HS-5 (cell line): ENCODE measurements around the gene PTGER3.
A peak's percentile ranks its signal among the peaks of the same experiment; 100 is the strongest.

ENCODE experiments used
- DNase-seq: peaks from one replicate; pipeline ENCODE4 v3.0.0-alpha.2; 2012; ENCODE audit warnings: low read depth

The PTGER3 gene

DNA sequence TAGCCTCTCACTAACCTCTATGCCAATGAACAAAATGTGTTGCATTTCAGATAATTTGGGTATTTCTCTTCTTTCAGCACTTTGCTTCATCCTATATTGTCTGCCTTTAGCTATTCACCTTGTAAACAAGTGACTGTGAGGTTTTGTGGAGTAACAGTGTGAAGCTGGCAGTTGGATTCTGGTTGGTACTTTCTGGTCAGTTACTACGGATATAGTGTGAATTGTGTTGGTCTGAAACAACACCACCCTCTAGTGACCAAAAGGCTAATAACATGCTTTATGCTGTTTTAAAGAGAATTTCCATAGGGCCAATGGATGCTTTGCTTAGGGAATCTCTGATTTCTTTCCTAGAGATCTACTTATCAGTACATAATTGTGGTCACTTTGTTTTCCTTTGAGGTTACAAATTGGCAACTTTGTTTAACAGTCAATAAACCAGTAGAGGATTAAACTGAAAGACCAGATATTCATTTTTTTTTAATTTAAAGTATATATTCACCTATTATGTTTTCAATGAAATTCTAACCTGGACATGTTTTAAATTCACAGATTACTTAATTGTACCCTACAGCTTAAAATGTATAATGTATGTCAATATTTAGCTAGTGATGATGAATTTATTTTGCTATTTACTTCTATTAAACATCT is 2.5 kb upstream of the PTGER3 start:
- peak; percentile 64 for DNase-seq

DNA sequence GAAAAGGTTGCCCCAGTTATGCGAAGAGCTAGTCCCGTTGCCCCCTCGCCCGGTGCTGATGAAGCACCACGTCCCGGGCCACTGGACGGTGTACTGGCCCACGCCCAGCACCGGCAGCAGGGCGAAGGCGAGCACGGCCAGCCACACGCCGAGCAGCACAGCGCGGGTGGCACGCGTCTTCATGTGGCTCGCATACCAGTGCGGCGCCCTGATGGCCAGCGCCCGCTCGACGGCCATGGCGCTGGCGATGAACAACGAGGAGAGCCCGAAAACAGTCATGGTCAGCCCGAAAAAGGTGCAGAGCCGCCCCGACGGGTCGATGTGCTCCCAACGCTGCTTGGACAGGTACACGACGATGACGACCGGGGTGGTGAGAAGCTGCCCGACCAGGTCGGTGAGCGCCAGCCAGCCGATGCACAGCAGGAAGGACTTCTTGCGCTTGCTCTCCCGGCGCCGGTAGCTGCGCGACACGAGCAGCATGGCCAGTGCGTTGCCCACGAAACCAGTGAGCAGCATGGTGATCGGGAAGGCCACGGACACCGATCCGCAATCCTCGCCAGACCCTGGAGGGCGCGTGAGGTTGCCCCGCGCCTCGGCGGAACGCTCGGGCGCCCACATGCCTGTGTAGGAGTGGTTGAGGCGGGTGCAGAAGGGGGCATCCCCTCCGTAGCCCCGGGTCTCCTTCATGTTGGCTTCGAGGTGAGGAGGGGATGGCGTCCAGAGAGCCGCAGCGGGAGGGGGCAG is 553 bp downstream of the PTGER3 start:
- no peak for DNase-seq

DNA sequence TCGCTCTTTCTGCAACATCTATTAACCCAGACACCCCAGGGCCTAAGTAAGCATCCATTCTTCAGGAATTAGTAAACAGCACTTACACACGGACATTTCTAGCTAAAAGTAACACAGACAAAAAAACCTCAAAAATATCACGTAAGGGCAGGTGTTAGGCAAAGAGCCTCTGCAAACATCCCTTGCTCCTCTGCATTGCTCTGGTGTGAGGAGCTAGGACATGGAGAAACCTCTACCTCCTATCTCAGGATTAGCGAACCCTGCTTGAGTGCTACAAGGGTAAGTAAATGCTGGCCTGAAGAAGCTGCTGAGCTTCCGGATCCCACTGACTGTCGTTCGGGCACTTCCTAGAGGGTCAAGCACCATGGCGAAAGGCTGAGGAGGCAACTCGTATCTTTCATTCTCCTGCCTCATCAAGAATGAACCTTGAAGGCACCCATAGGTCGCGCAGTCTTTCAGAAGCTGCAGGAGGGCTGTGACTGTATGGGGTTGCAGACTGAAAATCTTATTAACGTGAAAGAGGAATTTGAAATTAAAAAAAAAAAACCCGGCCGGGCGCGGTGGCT is 2.1 kb downstream of the PTGER3 start:
- no peak for DNase-seq

DNA sequence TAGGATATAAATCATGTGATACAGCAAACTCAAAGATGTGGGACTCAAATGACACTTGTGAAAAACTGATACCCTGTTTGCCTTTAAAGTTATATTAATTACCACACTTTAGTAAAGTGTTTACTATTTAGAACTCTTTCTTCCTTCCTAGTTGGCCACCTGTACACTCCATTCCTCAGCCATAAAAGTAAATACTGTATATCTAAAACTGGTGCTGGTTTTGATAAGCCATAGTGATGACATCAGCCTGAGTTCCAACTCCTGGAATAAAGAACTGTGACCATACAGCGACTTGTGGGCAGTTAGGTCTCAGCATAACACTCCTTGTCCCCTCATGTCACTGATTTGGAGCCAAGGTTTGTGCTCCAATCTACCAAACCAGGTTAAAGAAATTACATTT is 2.8 kb downstream of the PTGER3 start:
- no peak for DNase-seq

DNA sequence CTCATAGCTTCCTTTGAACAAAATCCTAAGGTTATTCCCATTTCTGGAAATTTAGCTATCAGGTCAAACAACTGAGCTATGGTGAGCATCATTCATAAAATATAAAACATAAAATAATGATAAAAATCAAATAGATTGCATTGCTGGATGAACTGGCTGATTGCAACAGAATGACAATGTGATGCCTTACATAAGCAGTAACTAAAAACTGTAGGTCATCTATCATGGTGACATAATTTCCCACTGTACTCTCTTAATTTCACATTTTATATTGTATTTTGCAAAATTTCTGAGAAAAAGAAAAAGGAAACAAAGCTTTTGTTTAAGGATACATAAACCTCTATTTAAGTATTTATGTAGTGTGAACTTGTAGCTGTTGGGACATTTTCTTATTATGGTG is 4.6 kb downstream of the PTGER3 start:
- no peak for DNase-seq

DNA sequence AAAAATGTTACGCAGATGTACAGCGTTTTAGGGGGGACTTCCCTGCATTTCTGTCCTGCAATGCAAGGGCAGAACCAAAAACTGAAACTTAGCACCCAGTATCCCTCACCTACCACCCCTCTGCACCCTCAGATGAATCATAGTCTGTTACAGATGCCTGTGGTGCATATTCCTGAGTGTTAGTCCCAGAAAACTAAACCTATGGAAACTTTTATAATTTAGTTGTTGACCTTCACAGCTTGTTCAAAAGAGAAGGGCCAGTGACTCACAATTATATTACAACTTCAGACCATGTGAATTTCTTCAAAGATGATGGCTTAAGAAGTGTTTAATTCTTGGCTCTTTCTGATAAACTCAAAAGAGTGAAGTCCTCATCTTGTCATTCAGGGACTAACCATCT is 5.8 kb downstream of the PTGER3 start:
- DNase-seq = no peak

DNA sequence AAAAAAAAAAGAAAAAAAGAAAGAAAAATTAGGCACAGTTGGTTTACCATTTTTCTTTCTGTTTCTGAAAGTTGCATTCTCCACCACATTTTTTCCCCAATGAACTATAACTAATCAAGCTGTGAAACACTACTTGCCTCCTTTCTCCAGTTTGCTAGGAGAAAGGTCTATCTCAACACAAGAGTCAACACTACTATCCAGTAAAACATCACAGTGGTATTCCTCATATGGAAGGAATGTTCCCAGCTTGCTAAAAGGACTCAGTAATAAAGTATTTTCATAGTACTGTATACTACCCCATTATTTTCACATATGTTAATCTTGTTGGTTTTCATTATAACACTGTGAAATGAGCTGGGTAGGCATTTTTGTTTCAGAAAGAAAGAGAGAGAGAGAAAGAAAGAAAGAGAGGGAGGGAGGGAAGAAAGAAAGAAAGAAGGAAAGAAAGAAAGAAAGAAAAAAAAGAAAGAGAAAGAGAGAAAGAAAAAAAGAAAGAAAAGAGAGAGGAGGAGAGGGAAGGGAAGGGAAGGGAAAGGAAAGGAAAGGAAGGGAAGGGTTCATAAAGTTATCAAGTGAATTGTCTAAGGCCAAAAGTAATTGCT is 7.9 kb downstream of the PTGER3 start:
- no peak for DNase-seq

DNA sequence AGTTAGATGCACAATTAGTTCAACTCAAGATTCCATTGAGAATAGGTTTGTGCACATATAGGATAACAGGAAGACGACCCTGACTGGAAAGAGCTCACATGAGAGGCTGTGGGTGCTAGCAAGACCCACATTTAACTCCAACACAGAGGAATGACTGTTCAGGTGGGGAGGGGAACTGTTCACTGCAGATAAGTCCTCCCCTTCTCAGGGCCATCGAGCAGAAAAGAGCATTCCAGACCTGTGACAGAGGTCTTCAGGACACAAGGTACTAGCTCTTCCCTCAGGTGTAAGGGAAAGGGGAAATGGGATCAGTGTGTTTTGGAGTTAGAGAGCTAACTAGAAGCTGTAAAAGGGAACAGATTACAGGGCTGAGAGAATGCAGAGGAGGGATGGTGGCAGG is 8.7 kb downstream of the PTGER3 start:
- no peak for DNase-seq

DNA sequence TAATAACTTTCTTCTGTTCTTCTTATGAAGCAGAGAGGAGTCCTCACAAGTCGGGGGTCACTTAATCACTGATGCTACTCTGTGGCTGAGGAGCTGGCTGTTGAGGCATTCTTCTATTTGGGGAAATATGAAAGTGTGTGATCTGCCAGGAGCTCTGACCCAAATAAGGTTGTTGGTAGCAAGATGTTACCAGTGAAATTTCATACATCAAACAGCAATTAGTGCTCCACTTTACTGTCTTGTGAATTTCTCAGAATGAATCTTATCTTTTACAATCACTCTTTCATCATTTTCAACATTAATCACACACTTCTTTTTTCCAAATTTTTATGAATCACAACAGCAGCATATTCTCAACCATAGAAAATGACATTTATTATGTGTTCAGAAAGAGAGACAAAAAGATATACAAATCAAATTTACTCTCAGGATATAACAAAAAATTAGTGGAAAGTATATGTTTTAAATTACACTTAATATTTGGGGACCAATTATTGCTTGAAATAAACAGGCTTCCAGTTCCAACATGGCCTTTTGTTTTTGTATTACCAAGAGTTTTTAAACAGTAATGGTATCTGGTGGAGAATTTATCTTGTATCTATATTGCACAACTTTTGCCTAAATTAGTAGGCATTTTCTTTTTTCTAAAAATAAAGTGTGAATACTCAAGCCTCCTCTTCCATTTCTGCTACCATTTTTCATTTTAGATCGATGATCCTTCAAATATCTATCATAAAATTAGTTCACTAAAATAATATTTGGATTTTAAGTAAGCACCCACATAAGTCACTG is 9.6 kb downstream of the PTGER3 start:
- DNase-seq = no peak

DNA sequence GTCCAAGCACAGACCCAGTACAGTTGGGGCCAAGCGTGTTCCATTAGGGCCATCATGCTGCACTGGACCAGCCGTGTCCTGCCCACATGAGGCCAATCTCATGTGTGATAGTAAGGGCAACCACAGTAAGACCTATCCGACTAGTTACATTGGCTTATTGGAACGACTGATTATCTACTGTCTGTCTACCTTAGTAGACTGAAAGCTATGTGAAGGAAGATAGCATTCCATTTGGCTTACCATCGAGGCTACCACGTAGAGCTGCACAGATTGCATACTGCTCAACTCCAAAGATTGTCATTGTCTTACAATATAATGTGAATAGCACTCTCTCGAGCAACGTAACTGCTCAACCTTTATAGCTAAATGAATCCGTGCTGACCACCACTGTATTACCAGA is 10.6 kb downstream of the PTGER3 start:
- DNase-seq = no peak

DNA sequence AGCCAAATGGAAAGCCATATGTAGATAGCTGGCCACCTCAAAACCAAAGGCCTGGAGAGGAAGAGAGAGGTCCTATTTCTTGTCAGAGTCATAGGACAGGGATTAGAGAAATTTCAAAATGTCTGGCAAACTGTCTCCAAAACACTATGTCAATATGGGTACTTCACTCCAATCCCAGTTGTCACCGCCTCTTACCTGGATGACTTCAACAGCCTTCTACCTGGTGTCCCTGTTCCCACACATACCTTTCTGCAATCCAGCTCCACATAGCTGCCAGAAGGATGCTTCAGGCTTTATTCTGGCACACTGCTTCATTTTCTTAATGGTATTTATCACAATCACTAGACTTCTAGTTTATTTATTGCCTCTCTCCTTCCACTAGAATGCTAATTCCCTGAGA is 14.5 kb downstream of the PTGER3 start:
- no peak for DNase-seq

DNA sequence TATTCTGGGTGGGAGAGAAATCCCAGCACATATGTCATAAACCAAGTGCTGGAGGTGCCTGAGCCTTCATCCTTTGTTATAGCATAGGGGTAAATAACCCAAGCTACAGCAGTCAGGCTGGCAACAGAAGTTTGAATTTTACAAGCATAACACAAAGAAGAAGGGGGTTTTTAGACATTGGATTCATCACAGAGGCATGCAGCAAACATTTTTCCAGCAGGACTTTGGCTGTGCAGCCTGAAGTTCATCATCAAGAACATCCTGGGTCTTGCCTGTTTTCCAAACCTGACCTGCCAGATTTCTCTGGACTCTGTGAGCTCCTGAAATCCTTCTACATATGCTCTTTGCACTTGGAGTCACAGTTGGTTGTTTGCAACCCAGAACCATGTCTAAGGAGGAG is 16.2 kb downstream of the PTGER3 start:
- DNase-seq = no peak

DNA sequence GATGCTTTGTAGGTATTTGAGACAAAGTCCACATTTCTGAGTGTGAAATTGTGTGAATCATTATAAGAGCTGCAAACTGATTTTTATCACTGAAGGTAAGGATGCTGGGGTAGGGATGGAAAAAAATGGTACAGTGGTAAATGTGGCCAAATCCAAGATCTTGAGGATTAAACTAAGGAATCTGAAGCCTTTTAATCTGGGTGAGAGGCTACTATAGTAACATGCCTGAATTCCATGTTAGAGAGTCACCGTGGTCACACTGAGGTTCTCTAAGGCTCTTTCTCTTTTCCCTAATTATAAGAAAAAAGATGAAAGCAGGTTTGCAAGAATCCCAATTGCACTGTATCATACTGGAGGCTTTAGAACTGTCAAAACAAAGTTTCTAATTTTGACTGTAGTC is 17.6 kb downstream of the PTGER3 start:
- no peak for DNase-seq

DNA sequence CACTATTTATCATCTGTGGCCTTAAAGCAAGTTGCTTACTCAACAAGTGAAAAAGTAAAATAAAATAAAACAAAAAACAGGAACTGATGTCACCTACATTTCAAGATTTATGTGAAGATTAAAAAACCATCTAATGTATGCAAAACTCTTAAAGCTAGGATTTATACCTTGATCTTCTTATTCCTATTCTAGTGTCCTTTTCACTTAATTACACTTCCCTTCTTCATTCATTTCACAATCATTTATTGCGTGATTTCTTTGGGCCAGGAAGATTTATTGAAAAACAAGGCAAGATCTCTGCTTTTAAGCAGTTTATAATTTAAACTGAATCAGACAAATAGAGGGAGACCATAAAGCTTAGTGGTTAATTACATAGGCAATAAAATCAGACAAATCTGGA is 18.6 kb downstream of the PTGER3 start:
- no peak for DNase-seq

DNA sequence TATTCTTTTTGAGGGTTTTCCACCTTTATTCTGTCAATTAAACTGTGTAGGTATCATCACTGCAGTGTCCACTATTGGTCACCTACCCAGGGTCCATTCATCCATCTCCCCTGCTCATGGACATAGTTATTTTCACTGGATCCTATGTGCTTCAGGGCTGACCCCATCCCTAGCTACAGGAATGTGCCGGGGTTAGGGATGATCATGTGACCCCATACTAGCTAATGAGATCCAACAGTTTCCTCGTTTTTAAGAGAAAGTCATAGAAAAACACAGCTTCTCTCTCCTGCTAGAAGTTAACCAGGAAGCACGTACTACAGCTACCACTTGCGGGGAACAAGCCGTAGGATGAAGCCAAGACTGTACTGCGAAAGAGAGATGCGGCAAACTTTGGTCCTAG is 19.6 kb downstream of the PTGER3 start:
- no peak for DNase-seq

DNA sequence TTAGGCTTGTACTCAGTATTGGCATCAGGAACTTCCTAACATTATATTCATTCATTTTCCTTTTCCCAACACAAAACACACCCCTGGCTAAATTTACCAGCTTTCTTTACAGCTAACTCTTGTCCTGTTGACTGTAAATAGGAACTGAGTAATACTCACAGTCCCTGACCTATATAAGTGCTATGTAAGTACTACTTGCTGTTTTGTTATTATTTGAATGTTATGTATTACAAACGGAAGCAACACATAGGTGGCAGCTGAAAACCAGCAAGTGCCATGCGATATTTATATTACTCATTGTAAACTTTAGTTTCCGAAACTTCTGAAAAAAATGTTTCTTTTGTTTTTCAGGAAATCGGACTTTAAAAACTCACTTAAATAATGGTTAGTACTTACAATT is 21.5 kb downstream of the PTGER3 start:
- DNase-seq = no peak

DNA sequence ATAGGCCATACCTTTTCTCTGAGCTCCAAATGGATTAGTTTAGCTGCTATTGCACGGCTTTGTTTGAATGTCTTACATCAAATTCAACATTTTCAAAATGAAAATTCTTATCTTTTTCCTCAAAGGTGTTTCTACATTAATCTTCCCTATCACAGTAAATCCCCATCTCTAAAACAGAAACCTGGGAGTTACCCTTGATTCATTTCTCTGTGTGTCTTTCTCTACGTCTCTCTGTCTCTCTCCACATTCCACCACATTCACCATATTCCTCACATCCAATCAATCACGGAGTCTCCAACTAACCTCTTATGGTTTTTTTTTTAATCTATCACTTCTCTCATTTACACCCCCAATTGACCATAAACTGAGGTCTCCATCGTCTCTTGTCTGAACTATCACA is 24.1 kb downstream of the PTGER3 start:
- no peak for DNase-seq

DNA sequence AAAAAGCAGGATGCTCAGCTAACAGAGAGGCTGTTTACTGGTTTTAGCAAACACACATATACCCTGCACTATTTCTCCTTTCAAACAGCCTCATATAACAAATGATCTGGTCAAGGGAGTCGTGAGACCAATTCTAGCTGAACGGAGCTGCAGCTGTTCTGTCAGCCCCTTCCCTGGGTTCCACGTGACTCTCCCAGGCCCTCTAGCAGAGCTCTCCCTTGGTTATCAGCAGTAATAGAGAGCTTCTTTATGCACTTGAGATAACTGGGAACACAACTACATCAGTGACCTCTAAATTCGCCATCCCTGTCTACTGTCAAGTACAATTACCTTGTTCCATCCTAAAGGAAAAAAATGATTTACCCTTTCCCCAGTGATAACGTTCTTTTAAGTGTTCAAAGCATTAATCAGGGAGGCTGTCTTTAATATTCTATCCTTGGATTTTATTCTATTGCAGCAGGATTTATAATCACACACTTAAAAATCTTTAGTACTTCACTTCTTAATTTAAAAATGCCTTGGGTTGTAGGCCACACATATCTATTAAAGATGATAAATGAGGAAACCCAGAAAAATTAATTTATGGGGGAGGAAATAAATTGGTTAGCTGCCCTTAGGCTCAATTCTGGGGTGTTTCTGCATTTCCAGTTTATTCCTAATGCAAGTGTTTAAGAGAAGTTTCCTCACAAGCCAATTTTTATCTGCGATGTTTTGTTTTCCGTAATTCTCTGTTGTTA is 28.2 kb downstream of the PTGER3 start:
- no peak for DNase-seq

DNA sequence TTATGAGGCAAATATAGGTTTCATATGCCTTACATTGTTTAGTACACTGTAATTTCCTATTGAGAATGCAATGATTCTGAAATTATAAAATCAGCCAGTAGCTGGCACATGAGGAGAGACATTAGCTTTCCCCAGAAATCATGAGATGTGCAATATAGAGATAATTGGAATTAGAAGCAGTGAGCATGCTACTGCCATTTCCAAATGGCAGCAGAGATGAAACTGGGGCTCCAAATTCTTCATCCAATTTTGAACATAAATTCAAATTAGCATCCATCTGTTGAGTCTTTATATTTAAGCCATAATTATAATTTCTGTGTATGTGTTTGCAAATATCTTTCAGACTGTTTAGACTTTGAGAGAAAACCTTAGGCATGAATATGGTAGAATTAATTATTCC is 28.8 kb downstream of the PTGER3 start:
- no peak for DNase-seq

DNA sequence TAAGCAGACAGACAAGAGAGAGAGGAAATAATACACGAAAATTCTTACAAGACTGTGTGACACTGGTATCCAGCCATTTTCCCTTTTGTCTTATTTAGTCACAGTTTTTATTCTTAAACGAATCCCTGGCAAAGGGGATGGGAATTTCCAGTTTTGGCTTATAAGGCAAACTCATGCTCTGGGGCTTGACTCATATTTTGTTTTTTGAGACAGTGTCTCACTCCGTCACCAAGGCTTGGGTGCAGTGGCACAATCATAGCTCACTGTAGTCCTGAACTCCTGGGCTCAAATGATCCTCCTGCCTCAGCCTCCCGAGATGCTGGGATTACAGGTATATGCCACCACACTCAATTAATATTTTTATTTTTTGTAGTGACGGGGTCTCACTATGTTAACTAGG is 31.9 kb downstream of the PTGER3 start:
- DNase-seq = no peak

DNA sequence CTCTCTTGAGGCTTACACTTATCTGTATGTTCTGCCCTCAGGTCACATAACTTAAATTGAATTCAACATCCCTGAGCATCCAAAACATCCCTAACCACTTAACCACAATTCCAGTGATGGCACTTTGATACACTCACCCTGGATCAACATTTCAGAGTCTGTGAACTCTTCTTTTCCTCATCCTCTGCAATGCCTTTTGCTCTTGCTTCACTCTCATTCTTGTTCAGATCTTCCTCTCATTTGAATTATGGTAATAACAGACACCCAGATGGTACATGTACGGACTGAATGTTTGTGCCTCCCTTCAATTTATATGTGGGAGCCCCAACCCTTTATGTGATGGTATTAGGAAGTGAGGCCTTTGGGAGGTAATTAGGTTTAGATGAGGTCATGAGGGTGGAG is 33.4 kb downstream of the PTGER3 start:
- DNase-seq = no peak
